ENCODE results near the gene POR.

DNA sequence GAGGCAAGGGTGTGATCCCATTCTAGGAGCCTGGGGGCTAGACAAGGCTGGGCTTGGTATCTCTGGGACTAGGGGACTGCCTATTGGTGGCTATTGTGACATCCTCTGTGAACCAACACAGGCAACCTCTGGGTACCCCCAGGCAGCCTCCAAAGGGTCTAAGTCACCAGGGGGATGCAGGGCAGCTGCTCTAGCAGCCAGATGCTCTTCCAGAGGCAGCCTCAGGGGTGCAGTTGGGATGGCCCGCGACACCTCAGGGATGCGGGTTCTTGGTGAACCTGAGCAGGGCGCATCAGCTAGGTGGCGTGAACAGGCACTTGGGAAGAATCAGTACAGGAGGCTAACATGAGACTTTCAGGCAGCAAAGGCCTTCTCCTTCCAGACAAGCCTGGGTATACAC lies 81.0 kb downstream of the POR start:
- TF ChIP-seq ARNT (IDR thresholded peaks at IDR 0.05) (no peak), FOXK2 (IDR thresholded peaks at IDR 0.05) (no peak), SP1 (IDR thresholded peaks at IDR 0.05) (no peak), NFRKB (IDR thresholded peaks at IDR 0.05) (no peak), FOXM1 (IDR thresholded peaks at IDR 0.05; ENCODE audit: borderline replicate concordance) (no peak), SUZ12 (IDR thresholded peaks at IDR 0.05) (no peak), BHLHE40 (IDR thresholded peaks at IDR 0.05; ENCODE audit: borderline replicate concordance) (no peak), LEF1 (IDR thresholded peaks at IDR 0.05; ENCODE audit: borderline replicate concordance) (no peak)
